SK-N-SH (cell line): Measurements from ENCODE around the gene DAB2IP. TPM values are rescaled to one million over a fixed set of nuclear protein-coding genes. Genes with fewer than 3 reads are reported as not detected.

Experiments used
- CTCF ChIA-PET: fragments of 300-600, 350-600 bp; formaldehyde crosslinking; extraction: SDS; loops from one replicate; lab custom pipeline; 2021; lab: Yijun Ruan, JAX
- POLR2A ChIA-PET: fragments of 350-600 bp; sonication (Branson Sonifier 250); formaldehyde crosslinking; extraction: SDS; loops from one replicate; lab custom pipeline; 2020; ENCODE audit warnings: antibody characterized with exemption, inconsistent platforms; lab: Yijun Ruan, JAX
- DNase-seq: peaks from one replicate; pipeline ENCODE4 v3.0.0; 2012
- H2AFZ ChIP-seq: fragments of 200-600 bp; sonication (generic); 2 replicates; pipeline ENCODE4 v1.8.1; 2016; ENCODE audit warnings: antibody characterized with exemption, mild to moderate bottlenecking, low read depth
- H3F3A ChIP-seq: fragments of 200-600 bp; sonication (generic); replicated peaks from 2 replicates; pipeline ENCODE3; 2016; ENCODE audit warnings: antibody characterized with exemption, mild to moderate bottlenecking; ENCODE audit not compliant: insufficient read depth
- H3K27ac ChIP-seq, 2 experiments: fragments of 200-500 bp in 1 of 2; fragments of 200-600 bp in 1 of 2; sonication (Bioruptor generic) in 1 of 2; sonication (generic), shearing (Covaris generic) in 1 of 2; 2 replicates each; pipeline versions ENCODE4 v1.5.1 to v1.6.1; 2014 to 2016; ENCODE audit warnings: low read depth in 2 of 2, inconsistent platforms in 1 of 2, low read length in 1 of 2, mild to moderate bottlenecking in 1 of 2, mixed read lengths in 1 of 2
- H3K27me3 ChIP-seq: fragments of 200-600 bp; sonication (generic), shearing (Covaris generic); 2 replicates; pipeline ENCODE4 v1.6.1; 2016; ENCODE audit warnings: mixed run types; ENCODE audit not compliant: insufficient read depth
- H3K36me3 ChIP-seq, 2 experiments: fragments of 200-500 bp in 1 of 2; fragments of 200-600 bp in 1 of 2; sonication (Bioruptor generic) in 1 of 2; sonication (generic) in 1 of 2; replicated peaks in 1 of 2; 2 replicates each; pipeline versions ENCODE3 to v1.5.1; 2014 to 2016; ENCODE audit warnings: low read length in 1 of 2, mild to moderate bottlenecking in 1 of 2; ENCODE audit not compliant: insufficient read depth in 2 of 2, control insufficient read depth in 1 of 2
- H3K4me1 ChIP-seq, 2 experiments: fragments of 200-500 bp in 1 of 2; fragments of 200-600 bp in 1 of 2; sonication (Bioruptor generic) in 1 of 2; sonication (generic), shearing (Covaris generic) in 1 of 2; 2 replicates each; pipeline versions ENCODE4 v1.5.1 to v1.6.1; 2014 to 2016; ENCODE audit warnings: low read depth in 1 of 2, low read length in 1 of 2, mixed run types in 1 of 2; ENCODE audit not compliant: insufficient read depth in 2 of 2, control insufficient read depth in 1 of 2
- H3K4me2 ChIP-seq: fragments of 200-600 bp; sonication (generic), shearing (Covaris generic); 2 replicates; pipeline ENCODE4 v1.6.1; 2017; ENCODE audit warnings: mixed run types
- H3K4me3 ChIP-seq, 2 experiments: fragments of 200-500 bp in 1 of 2; fragments of 200-600 bp in 1 of 2; sonication (Bioruptor generic) in 1 of 2; sonication (generic), shearing (Covaris generic) in 1 of 2; 2 replicates each; pipeline versions ENCODE4 v1.5.1 to v1.8.1; 2014 to 2016; ENCODE audit warnings: low read depth in 2 of 2, inconsistent platforms in 1 of 2, low read length in 1 of 2, mild to moderate bottlenecking in 1 of 2, mixed read lengths in 1 of 2, moderate library complexity in 1 of 2
- H3K79me2 ChIP-seq: fragments of 200-600 bp; sonication (generic); 2 replicates; pipeline ENCODE4 v1.8.1; 2017; ENCODE audit warnings: mild to moderate bottlenecking; ENCODE audit not compliant: insufficient read depth
- H3K9ac ChIP-seq: fragments of 200-600 bp; sonication (generic); 2 replicates; pipeline ENCODE4 v1.6.1; 2017; ENCODE audit warnings: mixed run types
- H3K9me2 ChIP-seq: fragments of 200-600 bp; sonication (generic); 2 replicates; pipeline ENCODE4 v1.6.1; 2017; ENCODE audit warnings: mixed run types
- H3K9me3 ChIP-seq: fragments of 200-600 bp; sonication (generic); 2 replicates; pipeline ENCODE4 v1.6.1; 2017; ENCODE audit warnings: mixed run types, mild to moderate bottlenecking, moderate library complexity
- H4K20me1 ChIP-seq: fragments of 200-600 bp; sonication (generic); 2 replicates; pipeline ENCODE4 v1.6.1; 2017; ENCODE audit warnings: mild to moderate bottlenecking, mixed run types; ENCODE audit not compliant: insufficient read depth
- EP300 ChIP-seq, 2 experiments: IDR thresholded peaks; 2 replicates each; pipeline versions ENCODE4 v1.4.0 to v1.6.1; 2012; ENCODE audit warnings: borderline replicate concordance in 1 of 2, low read depth in 1 of 2, low read length in 1 of 2
- EZH2phosphoT487 ChIP-seq: fragments of 200-600 bp; sonication (generic); IDR thresholded peaks from 2 replicates; pipeline ENCODE4 v1.6.1; 2017; ENCODE audit warnings: low read depth, mixed run types, mild to moderate bottlenecking, antibody characterized with exemption, moderate library complexity, borderline replicate concordance
- FOSL2 ChIP-seq: IDR thresholded peaks from 2 replicates; pipeline ENCODE4 v1.4.0; 2012; ENCODE audit warnings: low read depth, mild to moderate bottlenecking, moderate library complexity, borderline replicate concordance
- FOXJ3 ChIP-seq: sonication (generic); formaldehyde crosslinking; IDR thresholded peaks from 2 replicates; pipeline ENCODE4 v1.5.1; 2020; ENCODE audit warnings: mild to moderate bottlenecking, missing genetic modification reagents
- GATA2 ChIP-seq: sonication (generic); formaldehyde crosslinking; IDR thresholded peaks from 2 replicates; pipeline ENCODE4 v1.5.0; 2020; ENCODE audit warnings: mild to moderate bottlenecking, missing genetic modification reagents
- MXI1 ChIP-seq: IDR thresholded peaks from 2 replicates; pipeline ENCODE4 v1.6.1; 2012; ENCODE audit warnings: mild to moderate bottlenecking, low read depth, low read length, improper control_type of control experiment
- NFIC ChIP-seq: IDR thresholded peaks from 2 replicates; pipeline ENCODE4 v1.4.0; 2012; ENCODE audit warnings: borderline replicate concordance
- RFX5 ChIP-seq: IDR thresholded peaks from 2 replicates; pipeline ENCODE4 v1.6.1; 2012; ENCODE audit warnings: mild to moderate bottlenecking, improper control_type of control experiment, low read length
- RXRA ChIP-seq: IDR thresholded peaks from 2 replicates; pipeline ENCODE4 v1.4.0; 2012; ENCODE audit warnings: low read depth, mild to moderate bottlenecking, borderline replicate concordance
- SIN3A ChIP-seq: IDR thresholded peaks from 2 replicates; pipeline ENCODE4 v1.6.1; 2012; ENCODE audit warnings: low read depth, mild to moderate bottlenecking, low read length, moderate library complexity, borderline replicate concordance
- SMC3 ChIP-seq: IDR thresholded peaks from 2 replicates; pipeline ENCODE4 v1.6.1; 2012; ENCODE audit warnings: low read depth, low read length, improper control_type of control experiment
- TCF12 ChIP-seq: IDR thresholded peaks from 2 replicates; pipeline ENCODE4 v1.4.0; 2012
- WGBS: methylation state at CpG from one replicate; pipeline ENCODE4 v1.1.6; 2017; ENCODE audit warnings: low lambda C conversion rate; 5-methylcytosine and 5-hydroxymethylcytosine counted together
- polyA plus RNA-seq, 3 experiments: library from polyadenylated mRNA; depleted of rRNA; stranded (reverse); fragments of >200 nt; gene quantifications; 2 replicates each; pipeline ENCODE4 v1.2.3, GENCODE V29; 2012
- TF ChIP-seq, protein P1 (sequence below): fragments of 150-350 bp; IDR thresholded peaks from 2 replicates; pipeline ENCODE4 v1.6.1; 2017; ENCODE audit warnings: antibody characterized with exemption, low read length, low read depth, borderline replicate concordance
- TF ChIP-seq, protein P2 (sequence below): fragments of 200-600 bp; sonication (generic); IDR thresholded peaks from 2 replicates; pipeline ENCODE4 v1.6.1; 2017; ENCODE audit warnings: antibody characterized with exemption, mild to moderate bottlenecking, moderate library complexity
- TF ChIP-seq, protein P3 (sequence below): IDR thresholded peaks from 2 replicates; pipeline ENCODE4 v1.6.1; 2012; ENCODE audit warnings: mild to moderate bottlenecking, low read depth, low read length, moderate library complexity

Gene DAB2IP
- polyA plus RNA-seq, 1 of the 3 experiments (the other 2 are of a cell fraction): 21.4 TPM

DNA sequence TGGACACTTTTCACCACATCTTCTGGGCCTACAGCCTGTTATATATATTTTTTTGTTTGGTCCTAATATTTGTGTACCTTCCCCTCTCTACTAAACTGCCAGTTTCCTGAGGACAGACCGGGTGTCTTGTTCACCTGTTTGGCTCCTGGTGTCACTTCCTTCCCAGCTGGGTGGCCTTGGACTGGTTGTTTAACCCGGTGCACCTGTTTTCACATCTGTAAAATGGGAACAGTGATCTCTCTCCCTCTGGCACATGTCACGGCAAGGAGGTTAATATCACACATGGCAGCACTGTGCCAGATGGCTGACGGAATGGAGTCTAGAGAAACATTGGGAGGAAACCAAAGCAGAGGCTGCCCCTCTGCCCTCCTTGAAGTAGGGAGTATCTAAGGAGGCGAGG, 79.7 kb downstream of the DAB2IP start:
- Histone ChIP-seq H3K27me3 (no peaks in the 10 kb centered on the region), H3K4me1 (peaks cover 5 to 84% of the 10 kb centered on the region in 2 experiments; a peak in 2 of 4 replicates), H4K20me1 (peaks cover 94% of the 10 kb centered on the region), H3K9me3 (no peaks in the 10 kb centered on the region), H2AFZ (no peak overlapping the region), H3K27ac (no peak overlapping the region; a peak in 1 of 4 replicates), H3K79me2 (peaks cover 71% of the 10 kb centered on the region), H3F3A (no peaks in the 10 kb centered on the region), H3K36me3 (no peaks in the 10 kb centered on the region), H3K9me2 (no peaks in the 10 kb centered on the region), H3K4me2 (no peak overlapping the region), H3K4me3 (no peak overlapping the region), H3K9ac (no peak overlapping the region)
- TF ChIP-seq RXRA (no peak), GATA2 (CRISPR knock-in tag) (no peak), NFIC (no peak), MXI1 (no peak), EP300 (IDR thresholded peaks at IDR 0.05; ENCODE audit: borderline replicate concordance in 1 of 2, low read depth in 1 of 2, low read length in 1 of 2) (no peak), SMC3 (no peak), TCF12 (no peak), RFX5 (no peak), SIN3A (no peak), FOXJ3 (no peak), EZH2phosphoT487 (no peak), FOSL2 (no peak)
- TF ChIP-seq, protein P1, sequence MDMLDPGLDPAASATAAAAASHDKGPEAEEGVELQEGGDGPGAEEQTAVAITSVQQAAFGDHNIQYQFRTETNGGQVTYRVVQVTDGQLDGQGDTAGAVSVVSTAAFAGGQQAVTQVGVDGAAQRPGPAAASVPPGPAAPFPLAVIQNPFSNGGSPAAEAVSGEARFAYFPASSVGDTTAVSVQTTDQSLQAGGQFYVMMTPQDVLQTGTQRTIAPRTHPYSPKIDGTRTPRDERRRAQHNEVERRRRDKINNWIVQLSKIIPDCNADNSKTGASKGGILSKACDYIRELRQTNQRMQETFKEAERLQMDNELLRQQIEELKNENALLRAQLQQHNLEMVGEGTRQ: no peak
- TF ChIP-seq, protein P2, sequence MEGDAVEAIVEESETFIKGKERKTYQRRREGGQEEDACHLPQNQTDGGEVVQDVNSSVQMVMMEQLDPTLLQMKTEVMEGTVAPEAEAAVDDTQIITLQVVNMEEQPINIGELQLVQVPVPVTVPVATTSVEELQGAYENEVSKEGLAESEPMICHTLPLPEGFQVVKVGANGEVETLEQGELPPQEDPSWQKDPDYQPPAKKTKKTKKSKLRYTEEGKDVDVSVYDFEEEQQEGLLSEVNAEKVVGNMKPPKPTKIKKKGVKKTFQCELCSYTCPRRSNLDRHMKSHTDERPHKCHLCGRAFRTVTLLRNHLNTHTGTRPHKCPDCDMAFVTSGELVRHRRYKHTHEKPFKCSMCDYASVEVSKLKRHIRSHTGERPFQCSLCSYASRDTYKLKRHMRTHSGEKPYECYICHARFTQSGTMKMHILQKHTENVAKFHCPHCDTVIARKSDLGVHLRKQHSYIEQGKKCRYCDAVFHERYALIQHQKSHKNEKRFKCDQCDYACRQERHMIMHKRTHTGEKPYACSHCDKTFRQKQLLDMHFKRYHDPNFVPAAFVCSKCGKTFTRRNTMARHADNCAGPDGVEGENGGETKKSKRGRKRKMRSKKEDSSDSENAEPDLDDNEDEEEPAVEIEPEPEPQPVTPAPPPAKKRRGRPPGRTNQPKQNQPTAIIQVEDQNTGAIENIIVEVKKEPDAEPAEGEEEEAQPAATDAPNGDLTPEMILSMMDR: no peak
- TF ChIP-seq, protein P3, sequence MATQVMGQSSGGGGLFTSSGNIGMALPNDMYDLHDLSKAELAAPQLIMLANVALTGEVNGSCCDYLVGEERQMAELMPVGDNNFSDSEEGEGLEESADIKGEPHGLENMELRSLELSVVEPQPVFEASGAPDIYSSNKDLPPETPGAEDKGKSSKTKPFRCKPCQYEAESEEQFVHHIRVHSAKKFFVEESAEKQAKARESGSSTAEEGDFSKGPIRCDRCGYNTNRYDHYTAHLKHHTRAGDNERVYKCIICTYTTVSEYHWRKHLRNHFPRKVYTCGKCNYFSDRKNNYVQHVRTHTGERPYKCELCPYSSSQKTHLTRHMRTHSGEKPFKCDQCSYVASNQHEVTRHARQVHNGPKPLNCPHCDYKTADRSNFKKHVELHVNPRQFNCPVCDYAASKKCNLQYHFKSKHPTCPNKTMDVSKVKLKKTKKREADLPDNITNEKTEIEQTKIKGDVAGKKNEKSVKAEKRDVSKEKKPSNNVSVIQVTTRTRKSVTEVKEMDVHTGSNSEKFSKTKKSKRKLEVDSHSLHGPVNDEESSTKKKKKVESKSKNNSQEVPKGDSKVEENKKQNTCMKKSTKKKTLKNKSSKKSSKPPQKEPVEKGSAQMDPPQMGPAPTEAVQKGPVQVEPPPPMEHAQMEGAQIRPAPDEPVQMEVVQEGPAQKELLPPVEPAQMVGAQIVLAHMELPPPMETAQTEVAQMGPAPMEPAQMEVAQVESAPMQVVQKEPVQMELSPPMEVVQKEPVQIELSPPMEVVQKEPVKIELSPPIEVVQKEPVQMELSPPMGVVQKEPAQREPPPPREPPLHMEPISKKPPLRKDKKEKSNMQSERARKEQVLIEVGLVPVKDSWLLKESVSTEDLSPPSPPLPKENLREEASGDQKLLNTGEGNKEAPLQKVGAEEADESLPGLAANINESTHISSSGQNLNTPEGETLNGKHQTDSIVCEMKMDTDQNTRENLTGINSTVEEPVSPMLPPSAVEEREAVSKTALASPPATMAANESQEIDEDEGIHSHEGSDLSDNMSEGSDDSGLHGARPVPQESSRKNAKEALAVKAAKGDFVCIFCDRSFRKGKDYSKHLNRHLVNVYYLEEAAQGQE: no peak
- no peak for DNase-seq
- ChIA-PET POLR2A (no interaction called here), CTCF (no interaction called here)
- 97% methylated on average over 5 of the region's 5 CpGs for whole genome bisulfite sequencing
